ENCODE data around the gene ESAM.
A peak's percentile ranks its signal among the peaks of the same experiment; 100 is the strongest.

ESAM gene

DNA sequence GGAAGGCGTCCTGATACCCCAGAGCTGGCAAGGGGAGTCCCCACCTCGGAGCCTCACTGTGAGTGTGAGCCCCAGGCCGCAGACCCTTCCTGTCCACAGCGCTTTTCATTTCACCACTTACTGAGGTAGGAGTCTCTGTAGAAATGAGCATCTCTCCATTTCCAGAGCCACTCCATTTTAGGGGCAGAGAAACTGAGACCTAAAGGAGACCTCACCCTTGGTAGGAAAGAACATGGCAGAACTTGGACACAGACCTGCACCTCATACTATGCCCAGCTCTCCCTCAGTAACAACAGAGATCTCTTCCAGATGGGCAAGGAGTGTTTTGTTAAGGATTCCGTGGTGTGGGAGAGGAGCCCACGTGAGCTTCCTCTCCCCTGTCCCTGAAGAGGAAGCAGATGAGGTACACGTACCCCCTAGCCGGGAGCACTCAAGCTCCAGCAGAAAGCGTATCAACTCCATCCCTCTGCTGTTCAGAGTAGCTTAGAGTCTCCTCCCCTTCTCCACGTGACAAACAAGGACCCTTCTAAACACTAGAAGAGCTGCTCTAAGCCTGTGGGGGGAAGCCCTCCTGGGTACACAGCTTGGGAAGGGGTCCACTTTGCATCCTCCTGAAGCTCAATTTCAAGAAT lies 9.5 kb downstream of the ESAM start:
- no peak overlapping the region for H3K4me3 ChIP-seq (ENCODE audit: low read length)
- TF ChIP-seq, protein P1, sequence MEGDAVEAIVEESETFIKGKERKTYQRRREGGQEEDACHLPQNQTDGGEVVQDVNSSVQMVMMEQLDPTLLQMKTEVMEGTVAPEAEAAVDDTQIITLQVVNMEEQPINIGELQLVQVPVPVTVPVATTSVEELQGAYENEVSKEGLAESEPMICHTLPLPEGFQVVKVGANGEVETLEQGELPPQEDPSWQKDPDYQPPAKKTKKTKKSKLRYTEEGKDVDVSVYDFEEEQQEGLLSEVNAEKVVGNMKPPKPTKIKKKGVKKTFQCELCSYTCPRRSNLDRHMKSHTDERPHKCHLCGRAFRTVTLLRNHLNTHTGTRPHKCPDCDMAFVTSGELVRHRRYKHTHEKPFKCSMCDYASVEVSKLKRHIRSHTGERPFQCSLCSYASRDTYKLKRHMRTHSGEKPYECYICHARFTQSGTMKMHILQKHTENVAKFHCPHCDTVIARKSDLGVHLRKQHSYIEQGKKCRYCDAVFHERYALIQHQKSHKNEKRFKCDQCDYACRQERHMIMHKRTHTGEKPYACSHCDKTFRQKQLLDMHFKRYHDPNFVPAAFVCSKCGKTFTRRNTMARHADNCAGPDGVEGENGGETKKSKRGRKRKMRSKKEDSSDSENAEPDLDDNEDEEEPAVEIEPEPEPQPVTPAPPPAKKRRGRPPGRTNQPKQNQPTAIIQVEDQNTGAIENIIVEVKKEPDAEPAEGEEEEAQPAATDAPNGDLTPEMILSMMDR (IDR thresholded peaks at IDR 0.05; ENCODE audit: insufficient read depth, low read depth, low read length, missing control alignments) = no peak
- no peak for DNase-seq (ENCODE audit: low read depth)

DNA sequence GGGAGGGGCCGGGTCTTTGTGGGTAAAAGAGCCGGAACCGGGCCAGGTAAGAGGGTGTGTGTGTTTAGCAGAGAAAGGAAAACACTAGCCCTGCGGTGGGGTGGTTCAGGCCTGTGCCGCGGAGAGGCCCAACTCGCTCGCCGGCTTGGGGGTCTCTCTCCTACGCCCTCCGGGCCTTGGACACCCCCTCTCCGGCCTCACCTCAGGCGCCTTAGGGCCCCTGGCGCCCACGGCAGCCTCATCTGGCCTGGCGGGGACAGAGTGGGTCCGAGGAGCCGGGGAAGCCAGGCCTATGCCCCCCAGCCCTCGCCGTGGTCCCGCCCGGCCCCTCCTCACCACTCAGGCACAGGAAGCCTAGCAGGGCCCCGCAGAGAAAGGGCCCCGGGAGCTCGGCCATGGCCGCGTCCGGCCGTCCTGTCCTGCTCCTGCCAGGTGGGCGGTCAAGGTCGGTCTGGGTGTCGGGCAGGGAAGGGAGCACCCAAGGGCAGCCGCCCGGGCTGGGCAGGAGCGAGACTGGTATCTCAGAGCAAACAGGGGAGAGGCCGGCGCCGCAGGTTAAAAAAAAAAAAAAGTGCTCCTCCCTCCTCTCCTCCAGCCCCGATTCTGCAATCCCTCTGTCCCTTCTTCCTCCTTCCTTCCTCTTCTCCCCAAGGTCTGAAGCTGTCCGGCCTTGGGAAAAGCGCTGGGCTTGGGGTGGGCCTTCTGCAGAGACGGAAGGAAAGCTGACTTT lies 10.2 kb downstream of the ESAM start, which contains the start of gene VSIG2:
Gene VSIG2, minus strand, starts transcription at position 515 of the 730 bp plus-strand sequence. Its CDS starts 118 bp downstream, at position 397.
- TF ChIP-seq, protein P1 (IDR thresholded peaks at IDR 0.05; ENCODE audit: insufficient read depth, low read depth, low read length, missing control alignments) = no peak
- no peak within 1 kb of the TSS for H3K4me3 ChIP-seq (ENCODE audit: low read length)
- DNase-seq (ENCODE audit: low read depth) = no peak

DNA sequence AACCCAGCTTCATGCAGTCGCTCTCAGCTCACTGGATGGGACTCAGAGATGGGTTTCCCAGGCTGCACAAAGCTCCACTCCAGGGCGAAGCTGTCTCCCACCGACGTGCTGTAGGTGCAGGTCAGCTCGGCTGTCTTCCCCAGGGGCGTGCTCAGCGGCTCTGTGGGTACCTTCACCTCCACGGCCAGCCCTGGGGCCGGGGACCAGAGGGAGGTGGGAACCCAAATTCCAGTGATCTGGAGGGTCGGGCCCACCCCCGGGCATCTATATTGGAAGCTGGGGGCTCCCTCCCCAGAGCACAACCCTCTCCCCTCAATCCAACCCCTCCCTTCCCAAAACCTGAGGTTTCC lies 10.7 kb downstream of the ESAM start:
- no peak for DNase-seq (ENCODE audit: low read depth)
- TF ChIP-seq, protein P1 (IDR thresholded peaks at IDR 0.05; ENCODE audit: insufficient read depth, low read depth, low read length, missing control alignments) = no peak
- H3K4me3 ChIP-seq (ENCODE audit: low read length) = no peak overlapping the region

DNA sequence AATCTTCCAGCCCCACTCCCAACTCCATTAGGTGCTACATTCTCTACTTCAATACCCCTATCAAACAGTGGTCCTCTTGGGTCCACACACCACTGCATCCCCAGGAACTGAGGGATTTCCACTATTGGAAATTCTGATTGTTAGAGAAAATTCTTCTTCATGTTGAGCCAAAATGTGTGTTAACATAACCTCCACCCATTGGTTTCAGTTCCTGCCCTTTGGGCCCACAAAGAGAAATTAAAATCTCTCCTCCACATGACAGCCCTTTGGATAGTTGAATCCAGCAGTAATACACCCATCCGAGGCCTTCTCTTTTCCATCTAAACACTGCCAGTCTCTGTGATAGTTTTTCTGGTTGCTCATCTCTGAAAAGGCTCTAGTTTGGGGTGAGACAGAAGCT lies 12.2 kb downstream of the ESAM start:
- no peak overlapping the region for H3K4me3 ChIP-seq (ENCODE audit: low read length)
- TF ChIP-seq, protein P1 (IDR thresholded peaks at IDR 0.05; ENCODE audit: insufficient read depth, low read depth, low read length, missing control alignments) = no peak

DNA sequence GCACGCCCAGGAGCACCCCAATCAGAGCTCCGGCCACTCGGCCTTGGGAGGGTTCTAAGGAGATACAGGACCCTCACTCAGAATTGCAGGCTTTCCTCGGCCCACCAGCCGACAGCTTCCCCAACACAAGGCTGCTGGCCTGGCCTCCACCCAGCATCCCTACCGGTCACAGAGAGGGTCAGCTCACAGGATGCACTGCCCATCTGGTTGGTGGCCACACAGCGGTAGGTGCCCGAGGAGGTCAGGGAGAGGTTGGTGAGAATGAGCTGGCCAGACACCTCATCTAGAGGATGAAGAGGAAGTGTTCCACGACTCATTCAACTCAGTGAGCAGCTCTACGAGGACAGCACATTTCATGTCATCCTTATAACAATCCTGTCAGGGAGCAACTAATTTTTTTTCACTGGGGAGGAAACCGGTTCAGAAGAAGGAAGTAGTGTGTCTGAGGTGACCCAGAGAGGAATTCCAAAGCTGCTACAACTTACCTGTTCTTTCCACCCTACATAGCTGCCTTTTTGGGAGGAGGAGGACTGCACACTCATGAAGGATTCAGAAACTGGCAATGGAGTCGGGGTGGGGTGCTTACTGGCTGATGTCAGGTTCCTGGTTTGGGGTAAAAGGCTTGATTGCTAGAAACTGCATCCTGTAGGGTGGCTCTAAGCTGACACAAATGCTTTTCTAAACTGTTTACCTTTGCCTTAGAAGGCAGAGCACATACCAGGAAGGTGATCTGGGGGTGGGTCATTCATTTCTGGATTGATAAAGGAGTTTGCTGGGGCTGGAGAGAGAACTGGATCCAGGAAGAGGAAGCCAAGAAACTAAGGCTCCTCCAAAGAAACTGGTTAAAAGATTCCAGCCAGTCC lies 13.4 kb downstream of the ESAM start:
- DNase-seq (ENCODE audit: low read depth) = peak; percentile 52
- TF ChIP-seq, protein P1 (IDR thresholded peaks at IDR 0.05; ENCODE audit: insufficient read depth, low read depth, low read length, missing control alignments) = no peak
- no peak overlapping the region for H3K4me3 ChIP-seq (ENCODE audit: low read length)

More for the DNA sequence above, 12.2 kb downstream of the ESAM start:
- no peak for DNase-seq (ENCODE audit: low read depth)

DNA sequence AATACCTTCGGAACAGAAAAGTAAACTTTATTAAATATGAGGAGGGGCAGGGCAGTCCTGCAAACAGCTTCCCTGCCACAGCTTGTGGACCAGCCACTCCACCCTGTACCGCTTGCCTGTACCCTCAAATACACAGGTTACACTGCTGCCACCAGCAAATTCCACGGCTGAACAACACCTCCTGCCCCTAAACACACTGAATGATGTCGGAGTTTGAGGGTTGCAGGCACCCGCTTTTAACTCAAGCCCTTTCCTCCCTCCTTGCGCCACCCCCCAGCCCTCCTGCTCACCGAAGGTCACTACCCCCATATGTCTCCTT lies 14.0 kb downstream of the ESAM start:
- H3K4me3 ChIP-seq (ENCODE audit: low read length) = no peak overlapping the region
- TF ChIP-seq, protein P1 (IDR thresholded peaks at IDR 0.05; ENCODE audit: insufficient read depth, low read depth, low read length, missing control alignments) = no peak
- no peak for DNase-seq (ENCODE audit: low read depth)

Measured in epithelial cell of esophagus (primary cell).